GM12874 (cell line): ENCODE data around the gene ZNF428.

Experiments used
- CTCF ChIP-seq: IDR thresholded peaks from 2 replicates; pipeline ENCODE4 v1.5.1; 2011; ENCODE audit warnings: low read depth, mild to moderate bottlenecking, control low read depth, low read length, moderate library complexity; ENCODE audit not compliant: insufficient read depth

The ZNF428 gene

GRCh38 chr19:43599635-43600295 is 19.7 kb downstream of the ZNF428 start:
- no peak for TF ChIP-seq CTCF

GRCh38 chr19:43598445-43599240 is 20.8 kb downstream of the ZNF428 start:
- no peak for TF ChIP-seq CTCF

- no peak for TF ChIP-seq CTCF
Measured at GRCh38 chr19:43597876-43598275, 21.6 kb downstream of the ZNF428 start.

- TF ChIP-seq CTCF = no peak
Measured at GRCh38 chr19:43596842-43597461, 22.5 kb downstream of the ZNF428 start.

- no peak for TF ChIP-seq CTCF
Measured at GRCh38 chr19:43595999-43596841, 23.2 kb downstream of the ZNF428 start, which contains the start of the genes IRGQ and ZNF576. IRGQ (minus strand) TSS chr19:43596134; CDS start chr19:43595338, 796 bp downstream. ZNF576 (plus strand) TSS chr19:43596595; CDS start chr19:43597109, 514 bp downstream.

- TF ChIP-seq CTCF = no peak
Measured at GRCh38 chr19:43595605-43595998, 23.8 kb downstream of the ZNF428 start.
